GM12891 (cell line): Measurements from ENCODE around the gene DAAM1.

Experiments used
- PAX5 ChIP-seq: IDR thresholded peaks from 2 replicates; pipeline ENCODE4 v1.6.1; 2011; ENCODE audit warnings: low read length, moderate library complexity, mild to moderate bottlenecking; ENCODE audit not compliant: insufficient read depth, severe bottlenecking
- POLR2A ChIP-seq: IDR thresholded peaks from 2 replicates; pipeline ENCODE4 v1.6.1; 2011; ENCODE audit warnings: low read depth, low read length, control low read depth
- POLR2AphosphoS5 ChIP-seq: IDR thresholded peaks from 2 replicates; pipeline ENCODE4 v1.6.1; 2011; ENCODE audit warnings: low read depth, low read length, control low read depth
- POU2F2 ChIP-seq: IDR thresholded peaks from 2 replicates; pipeline ENCODE4 v1.6.1; 2011; ENCODE audit warnings: low read depth, mild to moderate bottlenecking, control low read depth, low read length, moderate library complexity
- SPI1 ChIP-seq: IDR thresholded peaks from 2 replicates; pipeline ENCODE4 v1.6.1; 2011; ENCODE audit warnings: low read depth, low read length, control low read depth
- TAF1 ChIP-seq: IDR thresholded peaks from 2 replicates; pipeline ENCODE4 v1.6.1; 2011; ENCODE audit warnings: low read depth, low read length, control low read depth

DNA sequence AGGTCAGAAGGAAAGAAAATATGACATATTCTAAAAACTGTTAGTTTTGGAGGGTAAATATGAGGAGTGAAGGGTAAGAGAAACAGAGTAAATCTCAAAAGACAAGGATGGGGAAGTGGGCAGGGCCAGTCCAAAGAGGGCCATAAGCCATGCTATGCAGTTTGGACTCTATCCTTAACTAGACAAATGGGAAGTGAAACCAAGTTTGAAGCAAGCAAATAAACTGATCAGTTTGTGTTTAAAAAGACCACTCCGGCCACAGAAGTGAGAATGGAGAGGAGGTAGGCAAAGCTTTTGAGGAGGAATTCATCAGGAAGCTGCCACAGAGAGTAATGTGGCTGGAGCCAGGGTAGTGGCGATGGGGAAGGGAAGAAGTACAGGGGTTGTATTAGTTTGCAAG is 37.5 kb upstream of the DAAM1 start:
- no peak for TF ChIP-seq POLR2AphosphoS5
- no peak for TF ChIP-seq POLR2A
- no peak for TF ChIP-seq TAF1
- TF ChIP-seq SPI1 = peak; percentile 97
- no peak for TF ChIP-seq POU2F2
- no peak for TF ChIP-seq PAX5
